CD4-positive, alpha-beta memory T cell (primary cell): ENCODE results near the gene IGFBP6. TPM values are rescaled to one million over a fixed set of nuclear protein-coding genes. Genes with fewer than 3 reads are reported as not detected.

Experiments used
- CTCF ChIA-PET: fragments of 350-600 bp; sonication (Branson Sonifier 250); formaldehyde crosslinking; loops from one replicate; lab custom pipeline; 2021; ENCODE audit warnings: inconsistent platforms; ENCODE audit not compliant: partially characterized antibody; lab: Charles Lee
- POLR2A ChIA-PET: fragments of 350-600 bp; sonication (Branson Sonifier 250); formaldehyde crosslinking; loops from one replicate; lab custom pipeline; 2021; ENCODE audit not compliant: partially characterized antibody; lab: Charles Lee
- DNase-seq, 5 donors: peaks; one replicate each; pipeline versions ENCODE4 v3.0.0 to v3.0.0-alpha.2; 2020 to 2022; ENCODE audit warnings: mixed read lengths in 1 of 5
- H3K27ac ChIP-seq: one replicate; pipeline ENCODE4 v1.7.0; 2013; ENCODE audit warnings: low read depth, low read length
- H3K27me3 ChIP-seq: 2 replicates; pipeline ENCODE4 v1.7.0; 2013; ENCODE audit warnings: mild to moderate bottlenecking, low read length, moderate library complexity; ENCODE audit not compliant: insufficient read depth
- H3K36me3 ChIP-seq: 2 replicates; pipeline ENCODE4 v1.7.0; 2013; ENCODE audit warnings: mild to moderate bottlenecking, low read length, moderate library complexity; ENCODE audit not compliant: insufficient read depth
- H3K4me1 ChIP-seq: 2 replicates; pipeline ENCODE4 v1.7.0; 2013; ENCODE audit warnings: mild to moderate bottlenecking, low read length, moderate library complexity; ENCODE audit not compliant: insufficient read depth
- H3K4me3 ChIP-seq, 2 donors: one replicate each; pipeline ENCODE4 v1.7.0; 2013; ENCODE audit warnings: low read length in 2 of 2, mild to moderate bottlenecking in 1 of 2
- H3K9me3 ChIP-seq, 2 donors: one replicate each; pipeline ENCODE4 v1.7.0; 2013; ENCODE audit warnings: low read length in 2 of 2, control low read depth in 1 of 2; ENCODE audit not compliant: control insufficient read depth in 1 of 2
- H3K27ac Mint-ChIP-seq, 7 donors: one replicate each; pipeline ENCODE4 v1.8.0; 2020 to 2021; ENCODE audit warnings: mixed read lengths in 7 of 7, mild to moderate bottlenecking in 6 of 7, inconsistent platforms in 3 of 7, moderate library complexity in 3 of 7
- H3K27me3 Mint-ChIP-seq, 2 donors: one replicate each; pipeline ENCODE4 v1.8.0; 2020 to 2021; ENCODE audit warnings: mixed read lengths in 2 of 2
- H3K36me3 Mint-ChIP-seq, 2 donors: one replicate each; pipeline ENCODE4 v1.8.0; 2020 to 2021; ENCODE audit warnings: mixed read lengths in 2 of 2, inconsistent platforms in 1 of 2, mild to moderate bottlenecking in 1 of 2
- H3K4me1 Mint-ChIP-seq, 4 donors: one replicate each; pipeline ENCODE4 v1.8.0; 2020 to 2021; ENCODE audit warnings: mixed read lengths in 4 of 4, mild to moderate bottlenecking in 1 of 4
- H3K4me3 Mint-ChIP-seq, 8 donors: one replicate each; pipeline ENCODE4 v1.8.0; 2020 to 2021; ENCODE audit warnings: mixed read lengths in 8 of 8, mild to moderate bottlenecking in 7 of 8, moderate library complexity in 6 of 8, inconsistent platforms in 3 of 8
- H3K9me3 Mint-ChIP-seq, 8 donors: one replicate each; pipeline ENCODE4 v1.8.0; 2020 to 2021; ENCODE audit warnings: mixed read lengths in 8 of 8, mild to moderate bottlenecking in 5 of 8, inconsistent platforms in 3 of 8, moderate library complexity in 1 of 8
- intact Hi-C: fragments of 100-400 bp; cut with micrococcal nuclease; formaldehyde crosslinking; loops from one replicate; pipeline ENCODE4 v1.15.1; 2023
- polyA plus RNA-seq, 2 donors: library from polyadenylated mRNA; unstranded; fragments of 300-500 nt; fragmentation: Illumina TruSeq; gene quantifications; one replicate each; pipeline ENCODE4 v1.2.3, GENCODE V29; 2021
- total RNA-seq, 2 experiments: library from RNA; stranded (reverse); gene quantifications; one replicate each; pipeline ENCODE4 v1.2.3, GENCODE V29; 2021

Gene IGFBP6
- total and polyA plus RNA-seq, 4 experiments from 2014 or later, result 0.53 to 1.5 (median 0.61) TPM; not detected in 1

DNA sequence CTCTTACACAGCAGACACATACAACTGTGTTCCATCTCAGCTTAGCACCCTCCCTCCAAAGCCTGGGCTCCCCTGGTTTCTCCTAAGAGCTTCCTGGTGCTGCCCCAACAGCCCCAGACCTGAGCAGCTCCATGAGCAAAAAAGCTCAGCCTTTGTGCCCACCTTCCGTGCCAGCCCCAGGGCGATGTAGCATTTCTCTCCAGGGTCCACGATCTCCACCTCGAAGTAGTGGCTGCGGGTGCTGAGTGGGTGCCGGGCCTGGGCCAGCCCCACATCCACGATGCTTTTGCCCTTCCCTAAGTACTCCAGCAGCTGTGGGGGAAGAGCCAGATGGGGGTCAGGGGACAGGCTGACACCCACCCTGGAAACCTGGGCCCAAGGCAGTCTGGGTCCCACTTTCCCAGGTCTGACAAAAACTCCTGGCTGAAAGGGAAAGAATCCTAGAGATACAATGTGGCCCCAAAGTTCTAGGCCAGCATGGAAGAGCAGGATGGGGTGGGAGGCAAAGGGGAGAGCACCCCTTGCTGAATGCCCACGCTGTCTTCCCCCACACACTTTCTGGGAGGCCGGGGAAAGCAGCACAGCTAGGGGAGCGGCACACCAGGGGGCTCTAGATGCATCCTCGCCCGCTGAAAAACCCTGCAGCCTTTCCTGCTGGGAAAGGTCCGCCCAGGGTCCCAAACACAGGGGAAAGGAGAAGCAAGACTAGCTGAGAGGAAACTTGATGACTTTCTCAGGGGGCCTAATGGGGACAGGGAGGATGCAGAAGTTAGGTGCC, 29.3 kb upstream of the IGFBP6 start:
- Histone ChIP-seq H3K9me3 (no peaks in the 10 kb centered on the region), H3K27ac (no peak overlapping the region), H3K27me3 (no peaks in the 10 kb centered on the region), H3K4me3 (no peak overlapping the region), H3K4me1 (peaks cover 11% of the 10 kb centered on the region), H3K36me3 (peaks cover 44% of the 10 kb centered on the region)
- H3K9me3 Mint-ChIP-seq, result no peaks in the 10 kb centered on the region
- ChIA-PET POLR2A (interaction anchor here (0.7 to 5.1 kb wide), 6 partner anchors 10 to 112 kb away, joined by 3 to 36 read pairs (median 6); partner anchors contain the start of genes CSAD, IGFBP6, SOAT2 and SPRYD3), CTCF (interaction anchor here (0.7 to 27.0 kb wide), 8 partner anchors 9 to 92 kb away, joined by 3 to 511 read pairs (median 20); partner anchors contain the start of genes IGFBP6, SOAT2 and SPRYD3)
- no peak overlapping the region for H3K4me3 Mint-ChIP-seq
- peaks cover 25 to 81% of the 10 kb centered on the region in 2 donors for H3K36me3 Mint-ChIP-seq
- peak overlapping the region in 5 of 7 donors; percentile 35 to 75 (median 51) for H3K27ac Mint-ChIP-seq
- intact Hi-C loops, result loop anchor here (2.0 to 5.0 kb wide), 3 partner anchors 124 to 277 kb away; no protein-coding TSS in a partner anchor
- no peaks in the 10 kb centered on the region for H3K27me3 Mint-ChIP-seq
- DNase-seq, result no peak
- H3K4me1 Mint-ChIP-seq, result peaks cover 12 to 19% (median 16%) of the 10 kb centered on the region in 4 donors

GRCh38 chr12:53068811-53069585, 28.5 kb upstream of the IGFBP6 start:
- H3K4me1 Mint-ChIP-seq, result peaks cover 12 to 22% (median 18%) of the 10 kb centered on the region in 4 donors
- H3K27ac Mint-ChIP-seq, result peak overlapping the region in 3 of 7 donors; percentile 35 to 63 (median 51)
- POLR2A ChIA-PET, result interaction anchor here (0.7 to 5.1 kb wide), 6 partner anchors 10 to 111 kb away, joined by 3 to 36 read pairs (median 6); partner anchors contain the start of genes CSAD, SOAT2, SPRYD3 and ZNF740
- peaks cover 47% of the 10 kb centered on the region for H3K36me3 ChIP-seq
- no peaks in the 10 kb centered on the region for H3K9me3 Mint-ChIP-seq
- no peaks in the 10 kb centered on the region for H3K27me3 Mint-ChIP-seq
- no peak overlapping the region for H3K4me3 ChIP-seq
- intact Hi-C loops, result loop anchor here (5.0 kb wide), 2 partner anchors 123 to 218 kb away; no protein-coding TSS in a partner anchor
- no peak overlapping the region for H3K27ac ChIP-seq
- H3K9me3 ChIP-seq, result no peaks in the 10 kb centered on the region
- CTCF ChIA-PET, result interaction anchor here (1.3 to 27.0 kb wide), 6 partner anchors 8 to 91 kb away, joined by 3 to 511 read pairs (median 30); partner anchors contain the start of genes IGFBP6, SOAT2 and SPRYD3
- DNase-seq, result no peak
- H3K4me1 ChIP-seq, result peaks cover 11% of the 10 kb centered on the region
- no peaks in the 10 kb centered on the region for H3K27me3 ChIP-seq
- no peak overlapping the region for H3K4me3 Mint-ChIP-seq
- H3K36me3 Mint-ChIP-seq, result peaks cover 25 to 83% of the 10 kb centered on the region in 2 donors

- peaks cover 55% of the 10 kb centered on the region for H3K36me3 ChIP-seq
- H3K4me1 Mint-ChIP-seq, result peaks cover 15 to 26% (median 24%) of the 10 kb centered on the region in 4 donors
- H3K9me3 ChIP-seq, result no peaks in the 10 kb centered on the region
- H3K4me1 ChIP-seq, result peaks cover 11% of the 10 kb centered on the region
- POLR2A ChIA-PET, result interaction anchor here (1.4 kb wide), 1 partner anchor 29 kb away, joined by 4 read pairs; no protein-coding TSS in a partner anchor
- no peak overlapping the region for H3K4me3 ChIP-seq
- DNase-seq, result no peak
- CTCF ChIA-PET, result interaction anchor here (2.8 to 27.0 kb wide), 3 partner anchors 10 to 27 kb away, joined by 12 to 511 read pairs (median 58); partner anchors contain the start of genes IGFBP6, SOAT2 and SPRYD3
- intact Hi-C loops, result loop anchor here (5.0 kb wide), 2 partner anchors 122 to 217 kb away; no protein-coding TSS in a partner anchor
- H3K27ac Mint-ChIP-seq, result peak overlapping the region in 5 of 7 donors; percentile 19 to 43 (median 37)
- no peak overlapping the region for H3K27ac ChIP-seq
- H3K27me3 Mint-ChIP-seq, result no peaks in the 10 kb centered on the region
- H3K36me3 Mint-ChIP-seq, result peaks cover 27 to 84% of the 10 kb centered on the region in 2 donors
- H3K27me3 ChIP-seq, result no peaks in the 10 kb centered on the region
- no peaks in the 10 kb centered on the region for H3K9me3 Mint-ChIP-seq
- no peak overlapping the region for H3K4me3 Mint-ChIP-seq
Observed at GRCh38 chr12:53069621-53070410, 27.7 kb upstream of the IGFBP6 start.

GRCh38 chr12:53070877-53071492, 26.5 kb upstream of the IGFBP6 start:
- Mint-ChIP-seq H3K27me3 (no peaks in the 10 kb centered on the region), H3K4me3 (no peak overlapping the region), H3K9me3 (no peaks in the 10 kb centered on the region), H3K4me1 (peaks cover 13 to 33% (median 28%) of the 10 kb centered on the region in 4 donors), H3K27ac (peak overlapping the region in 5 of 7 donors; percentile 19 to 80 (median 43)), H3K36me3 (peaks cover 21 to 86% of the 10 kb centered on the region in 2 donors)
- no peak overlapping the region for H3K27ac ChIP-seq
- H3K9me3 ChIP-seq, result no peaks in the 10 kb centered on the region
- H3K4me1 ChIP-seq, result peaks cover 13% of the 10 kb centered on the region
- POLR2A ChIA-PET, result interaction anchor here (1.2 to 1.3 kb wide), 2 partner anchors 8 to 32 kb away, joined by 3 to 4 read pairs; partner anchors contain the start of genes SOAT2 and SPRYD3
- no peak for DNase-seq
- peaks cover 57% of the 10 kb centered on the region for H3K36me3 ChIP-seq
- H3K27me3 ChIP-seq, result no peaks in the 10 kb centered on the region
- intact Hi-C loops, result no loop called here
- no peak overlapping the region for H3K4me3 ChIP-seq
- CTCF ChIA-PET, result interaction anchor here (0.9 to 27.0 kb wide), 3 partner anchors 26 to 281 kb away, joined by 3 to 511 read pairs (median 4); partner anchors contain the start of genes IGFBP6 and SOAT2

DNA sequence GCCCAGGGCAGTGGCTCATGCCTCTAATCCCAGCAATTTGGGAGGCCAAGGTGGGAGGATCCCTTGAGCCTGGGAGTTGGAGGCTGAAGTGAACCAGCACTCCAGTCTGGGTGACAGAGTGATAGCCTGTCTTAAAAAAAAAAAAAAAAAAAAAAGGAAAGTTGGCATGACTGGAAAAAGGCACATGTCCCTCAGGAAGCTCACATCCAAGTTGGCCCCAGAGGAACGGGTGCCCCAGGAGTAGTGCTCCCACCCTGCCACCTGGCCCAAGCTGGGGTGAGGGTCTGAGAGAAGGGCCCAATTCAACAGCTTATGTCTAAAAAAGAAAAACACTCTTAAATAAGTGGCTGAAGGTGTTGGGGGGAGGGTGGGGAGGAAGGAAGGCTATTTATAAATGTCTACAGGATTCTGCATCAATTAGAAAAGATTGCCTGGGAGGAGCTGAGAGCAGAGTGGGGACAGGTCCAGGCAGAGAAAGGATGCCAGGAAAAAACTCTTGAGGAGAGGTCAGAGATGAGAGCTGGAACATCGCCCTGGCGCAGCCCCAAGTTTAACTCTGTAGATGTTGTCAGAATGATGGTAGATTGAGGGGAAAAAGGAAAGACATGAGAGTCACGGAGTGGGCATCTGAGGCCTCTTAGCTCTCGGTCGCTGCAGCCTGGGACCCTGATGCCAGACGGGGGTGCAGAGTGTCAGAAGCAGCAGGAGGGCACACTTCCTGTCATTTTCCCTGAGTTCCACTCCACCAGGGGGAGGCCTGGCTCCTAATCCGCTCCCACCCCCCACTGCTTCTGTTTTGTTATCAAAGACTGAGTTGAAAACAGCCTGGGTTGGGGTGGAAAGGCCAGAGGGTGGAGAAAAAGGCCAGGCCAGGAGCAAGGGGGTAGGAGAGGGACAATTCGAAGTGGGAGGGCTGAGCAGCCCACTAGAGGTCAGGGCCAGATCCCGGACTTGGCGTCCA, 25.6 kb upstream of the IGFBP6 start:
- H3K36me3 ChIP-seq, result peaks cover 63% of the 10 kb centered on the region
- H3K4me1 ChIP-seq, result peaks cover 10% of the 10 kb centered on the region
- no peak overlapping the region for H3K4me3 ChIP-seq
- Mint-ChIP-seq H3K27me3 (no peaks in the 10 kb centered on the region), H3K27ac (peak overlapping the region in 2 of 7 donors; percentile 8 to 83), H3K36me3 (peaks cover 21 to 87% of the 10 kb centered on the region in 2 donors), H3K9me3 (no peaks in the 10 kb centered on the region), H3K4me1 (peaks cover 10 to 39% (median 30%) of the 10 kb centered on the region in 4 donors), H3K4me3 (no peak overlapping the region)
- POLR2A ChIA-PET, result interaction anchor here (1.2 to 1.3 kb wide), 2 partner anchors 7 to 31 kb away, joined by 3 to 4 read pairs; partner anchors contain the start of genes SOAT2 and SPRYD3
- H3K27ac ChIP-seq, result no peak overlapping the region
- intact Hi-C loops, result no loop called here
- no peaks in the 10 kb centered on the region for H3K27me3 ChIP-seq
- DNase-seq, result no peak
- CTCF ChIA-PET, result interaction anchor here (0.9 to 27.0 kb wide), 4 partner anchors 14 to 280 kb away, joined by 3 to 511 read pairs (median 4); partner anchors contain the start of genes IGFBP6 and SOAT2
- H3K9me3 ChIP-seq, result no peaks in the 10 kb centered on the region
